GM12864 (cell line): ENCODE measurements around the gene PAMR1.

Experiments
- DNase-seq: peaks from one replicate; pipeline ENCODE4 v3.0.0-alpha.2; 2011; ENCODE audit warnings: low read depth
- H3K4me3 ChIP-seq: 2 replicates; pipeline ENCODE4 v1.5.1; 2011; ENCODE audit warnings: mild to moderate bottlenecking, low read depth, low read length, control low read depth
- TF ChIP-seq, protein P1 (sequence below): IDR thresholded peaks from 2 replicates; pipeline ENCODE4 v1.5.1; 2011; ENCODE audit warnings: low read depth, mild to moderate bottlenecking, moderate library complexity, low read length, control low read depth, inconsistent platforms; ENCODE audit errors: missing control alignments

Gene PAMR1

GRCh38 chr11:35414776-35415175 is 110.6 kb downstream of the PAMR1 start:
- TF ChIP-seq, protein P1, sequence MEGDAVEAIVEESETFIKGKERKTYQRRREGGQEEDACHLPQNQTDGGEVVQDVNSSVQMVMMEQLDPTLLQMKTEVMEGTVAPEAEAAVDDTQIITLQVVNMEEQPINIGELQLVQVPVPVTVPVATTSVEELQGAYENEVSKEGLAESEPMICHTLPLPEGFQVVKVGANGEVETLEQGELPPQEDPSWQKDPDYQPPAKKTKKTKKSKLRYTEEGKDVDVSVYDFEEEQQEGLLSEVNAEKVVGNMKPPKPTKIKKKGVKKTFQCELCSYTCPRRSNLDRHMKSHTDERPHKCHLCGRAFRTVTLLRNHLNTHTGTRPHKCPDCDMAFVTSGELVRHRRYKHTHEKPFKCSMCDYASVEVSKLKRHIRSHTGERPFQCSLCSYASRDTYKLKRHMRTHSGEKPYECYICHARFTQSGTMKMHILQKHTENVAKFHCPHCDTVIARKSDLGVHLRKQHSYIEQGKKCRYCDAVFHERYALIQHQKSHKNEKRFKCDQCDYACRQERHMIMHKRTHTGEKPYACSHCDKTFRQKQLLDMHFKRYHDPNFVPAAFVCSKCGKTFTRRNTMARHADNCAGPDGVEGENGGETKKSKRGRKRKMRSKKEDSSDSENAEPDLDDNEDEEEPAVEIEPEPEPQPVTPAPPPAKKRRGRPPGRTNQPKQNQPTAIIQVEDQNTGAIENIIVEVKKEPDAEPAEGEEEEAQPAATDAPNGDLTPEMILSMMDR: no peak
- H3K4me3 ChIP-seq: no peak overlapping the region
- no peak for DNase-seq

DNA sequence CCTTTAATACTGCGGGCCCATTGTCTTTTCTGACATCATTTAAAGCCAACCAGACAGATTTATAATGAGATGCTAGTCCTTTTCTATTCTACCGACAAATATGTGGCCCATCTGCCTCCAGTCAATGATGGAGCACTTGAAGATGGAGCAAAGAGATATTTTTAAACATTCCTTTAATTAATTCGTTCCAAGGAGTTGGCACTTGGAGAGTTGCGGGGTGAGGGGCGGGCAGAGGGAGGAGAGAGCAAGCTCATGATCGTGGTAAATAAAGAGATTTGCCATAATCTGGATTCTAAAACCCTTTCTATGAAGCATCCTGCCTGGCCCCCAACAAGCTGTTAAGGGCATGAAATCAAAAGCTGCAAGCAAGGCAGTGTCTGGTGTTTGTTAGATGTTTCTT is 111.1 kb downstream of the PAMR1 start:
- H3K4me3 ChIP-seq: no peak overlapping the region
- DNase-seq: no peak
- TF ChIP-seq, protein P1: no peak

DNA sequence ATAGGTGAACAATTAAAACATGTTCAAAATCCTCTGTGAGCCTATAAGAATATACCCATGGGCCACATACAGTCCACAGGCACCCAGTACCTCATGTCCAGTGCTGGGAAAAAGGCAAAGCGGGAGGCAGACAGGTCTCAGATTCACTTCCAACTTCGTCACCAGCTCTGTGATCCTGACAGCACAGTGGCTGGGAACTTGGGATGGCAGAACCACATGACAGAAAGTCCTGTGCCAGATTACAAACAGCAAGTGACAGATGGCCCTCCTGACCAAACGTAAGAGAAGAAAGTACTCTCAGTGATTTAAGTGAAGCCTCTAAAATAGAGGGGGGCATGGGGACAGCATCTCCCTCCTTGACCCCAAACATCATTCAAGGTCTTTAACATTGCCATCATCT is 111.8 kb downstream of the PAMR1 start:
- no peak overlapping the region for H3K4me3 ChIP-seq
- DNase-seq: no peak
- TF ChIP-seq, protein P1: no peak

DNA sequence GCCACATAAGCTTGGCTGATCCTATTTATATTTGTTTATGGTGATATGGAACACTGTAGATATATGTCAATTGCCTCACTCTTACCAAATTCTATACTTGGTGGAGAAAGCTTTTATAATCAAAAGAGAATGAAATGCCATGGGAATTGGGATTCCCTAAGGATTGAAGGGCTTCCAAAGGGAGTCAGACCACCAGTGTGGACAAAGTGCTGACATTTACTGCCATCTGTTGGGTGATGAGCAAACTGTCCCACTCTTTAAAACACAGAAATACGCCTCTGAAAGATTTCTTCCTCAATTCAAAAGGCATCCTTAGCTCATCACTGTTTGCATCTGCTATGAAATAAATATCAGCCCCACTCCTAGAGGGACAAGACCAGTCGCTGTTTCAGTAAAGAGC is 113.1 kb downstream of the PAMR1 start:
- no peak for DNase-seq

DNA sequence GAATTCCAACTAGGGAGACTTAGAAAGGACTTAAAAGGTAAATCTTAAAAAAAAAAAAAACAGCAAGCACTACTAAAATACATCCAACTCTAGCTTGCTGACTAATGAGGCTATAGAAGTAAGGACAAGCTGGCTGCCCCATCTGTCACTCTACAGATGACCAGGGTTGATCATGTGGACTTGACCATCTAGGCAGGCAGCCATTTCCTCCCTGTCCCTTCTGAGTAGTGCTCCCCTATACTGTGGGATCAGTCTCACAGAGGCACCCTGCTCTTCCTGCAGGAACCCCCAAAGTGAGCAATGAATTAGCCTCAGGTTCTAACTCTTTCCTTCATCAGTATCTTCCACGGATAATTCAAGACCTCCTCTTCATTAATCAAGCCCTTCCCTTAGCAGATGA is 118.4 kb downstream of the PAMR1 start:
- TF ChIP-seq, protein P1: no peak
- no peak overlapping the region for H3K4me3 ChIP-seq
- no peak for DNase-seq

More for the DNA sequence above, 113.1 kb downstream of the PAMR1 start:
- TF ChIP-seq, protein P1: peak; percentile 53
- H3K4me3 ChIP-seq: no peak overlapping the region

DNA sequence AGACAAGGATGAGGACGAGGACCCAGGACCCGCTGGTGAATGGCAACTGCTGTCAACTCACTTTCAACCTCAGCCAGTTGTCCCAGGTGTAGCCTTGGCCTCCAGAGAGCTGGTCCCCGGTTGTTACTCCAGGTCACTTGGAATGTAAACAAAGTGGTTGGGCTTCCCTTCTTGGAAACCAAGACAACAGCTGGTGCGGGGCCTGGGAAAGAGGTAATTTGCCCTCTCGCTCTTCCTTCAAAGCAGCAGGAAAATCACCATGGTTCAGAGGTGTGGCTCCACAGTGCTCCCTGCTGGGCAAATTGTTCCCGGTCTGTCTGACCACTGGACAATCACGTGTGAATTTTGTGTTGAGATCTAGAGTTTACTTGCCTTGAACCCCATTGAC is 121.0 kb downstream of the PAMR1 start:
- H3K4me3 ChIP-seq: no peak overlapping the region
- no peak for DNase-seq
- TF ChIP-seq, protein P1: peak; percentile 49

GRCh38 chr11:35403765-35404387 is 121.5 kb downstream of the PAMR1 start:
- no peak for DNase-seq
- TF ChIP-seq, protein P1: no peak
- H3K4me3 ChIP-seq: no peak overlapping the region
